ENCODE measurements around the gene ATP8A2. TPM values are rescaled to one million over a fixed set of nuclear protein-coding genes. Genes with fewer than 3 reads are reported as not detected.

ATP8A2 gene
- total and polyA plus RNA-seq, 2 of the 8 experiments (the other 6 are each of a cell fraction or from before 2014, with no cell fraction given) = 2.4 to 8.3 TPM

DNA sequence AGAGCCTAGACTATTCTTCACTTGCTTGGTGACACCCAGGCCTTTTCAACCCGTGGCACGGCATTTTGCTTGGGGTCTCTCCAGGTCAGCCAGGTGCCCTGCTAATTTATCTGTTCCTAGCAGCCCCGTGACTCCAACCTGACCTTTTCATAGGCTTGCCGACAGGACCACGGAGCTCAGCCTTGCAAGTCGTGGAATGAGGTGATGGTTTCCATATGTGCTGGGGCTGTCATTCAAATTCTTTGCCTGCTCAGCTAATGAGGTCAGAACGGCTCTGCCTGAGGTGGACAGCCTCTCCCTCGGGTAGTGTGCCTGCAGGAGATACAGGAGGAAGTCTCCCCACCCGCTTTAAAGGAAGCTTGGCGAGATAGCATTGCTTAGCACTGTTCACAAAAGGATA is 619.0 kb downstream of the ATP8A2 start:
- Histone ChIP-seq H3K14ac (ENCODE audit: insufficient read length) (no peak overlapping the region), H2BK120ac (replicated peaks; ENCODE audit: low read depth, low read length) (no peak overlapping the region), H4K5ac (ENCODE audit: insufficient read length, low read depth, low read length) (no peak overlapping the region), H3K9me3 (ENCODE audit: insufficient read depth in 2 of 2, low read depth in 1 of 2, low read length in 1 of 2) (no peaks in the 10 kb centered on the region), H3K4me3 (ENCODE audit: extremely low read depth in 1 of 4, insufficient read depth in 2 of 4, low read depth in 3 of 4, low read length in 4 of 4) (no peak overlapping the region), H2AK5ac (ENCODE audit: low read depth, low read length) (no peak overlapping the region), H2BK15ac (ENCODE audit: low read length) (no peak overlapping the region), H3K4me2 (ENCODE audit: insufficient read depth in 1 of 2, low read depth in 2 of 2, low read length in 2 of 2) (no peak overlapping the region), H3K79me2 (ENCODE audit: control insufficient read depth in 1 of 2, insufficient read depth in 2 of 2, low read length in 2 of 2) (no peaks in the 10 kb centered on the region), H3K27ac (ENCODE audit: low read depth, low read length) (no peak overlapping the region), H3K79me1 (ENCODE audit: low read depth, low read length) (no peaks in the 10 kb centered on the region), H3K23ac (ENCODE audit: insufficient read length) (no peak overlapping the region), H3K4me1 (replicated peaks in 1 of 4; ENCODE audit: control insufficient read depth in 3 of 4, insufficient read depth in 4 of 4, low read length in 3 of 4) (no peaks in the 10 kb centered on the region), H4K8ac (ENCODE audit: extremely low read depth, insufficient read depth, low read length) (no peak overlapping the region), H2BK20ac (ENCODE audit: low read length) (no peak overlapping the region), H3K23me2 (ENCODE audit: low read depth, low read length) (no peaks in the 10 kb centered on the region), H4K20me1 (replicated peaks in 1 of 2; ENCODE audit: control insufficient read depth in 1 of 2, insufficient read depth in 2 of 2, low read length in 2 of 2) (no peaks in the 10 kb centered on the region), H3K56ac (replicated peaks; ENCODE audit: insufficient read length, low read depth, low read length) (no peak overlapping the region), H4K91ac (replicated peaks; ENCODE audit: insufficient read length, low read length) (no peak overlapping the region), H3K9ac (replicated peaks in 1 of 4; ENCODE audit: extremely low read depth in 1 of 4, low read depth in 3 of 4, low read length in 3 of 4) (no peak overlapping the region), H3K18ac (ENCODE audit: extremely low read depth, low read length) (no peak overlapping the region), H2AFZ (ENCODE audit: low read length) (no peak overlapping the region), H3K27me3 (replicated peaks in 1 of 4; ENCODE audit: control insufficient read depth in 3 of 4, extremely low read depth in 1 of 4, insufficient read depth in 3 of 4, low read length in 3 of 4) (no peaks in the 10 kb centered on the region), H3K4ac (replicated peaks; ENCODE audit: insufficient read length, low read depth, low read length) (no peak overlapping the region), H3K36me3 (ENCODE audit: control insufficient read depth in 2 of 4, insufficient read depth in 4 of 4, low read length in 3 of 4) (no peaks in the 10 kb centered on the region), H2BK5ac (ENCODE audit: low read depth, low read length) (no peak overlapping the region), H2BK12ac (ENCODE audit: low read depth, low read length) (no peak overlapping the region)
- POLR2A ChIA-PET (ENCODE audit: partially characterized antibody) = no interaction called here
- 90% methylated on average over 10 of the region's 10 CpGs; no CpG with 5 or more reads in 1 of the 2 experiments for WGBS, 2 experiments (ENCODE audit: extremely low coverage in 1 of 2, insufficient coverage in 1 of 2, insufficient read length in 1 of 2, insufficient replicate concordance in 2 of 2, low coverage in 1 of 2, low lambda C conversion rate in 2 of 2, missing lambda C conversion rate in 1 of 2)
- DNase-seq (ENCODE audit: low read depth in 1 of 2, low spot score in 2 of 2) = peak in 1 of 2 experiments; percentile 23
- FAIRE-seq = no peak
- no peak for TF ChIP-seq GABPA (IDR thresholded peaks at IDR 0.05; ENCODE audit: borderline replicate concordance, insufficient read depth, low read length)
- no peak for TF ChIP-seq POU5F1 (IDR thresholded peaks at IDR 0.05; ENCODE audit: low read depth, low read length)
- TF ChIP-seq CEBPB (IDR thresholded peaks at IDR 0.05; ENCODE audit: low read depth, low read length) = no peak
- TF ChIP-seq TCF12 (IDR thresholded peaks at IDR 0.05; ENCODE audit: low read depth, low read length) = no peak
- CTCF ChIA-PET (ENCODE audit: partially characterized antibody) = interaction anchor here (0.7 to 1.6 kb wide), 4 partner anchors 24 to 63 kb away, joined by 3 to 6 read pairs (median 3); no protein-coding TSS in a partner anchor

Measured in H1 (cell line).